GM19238 (cell line): ENCODE data around the gene CSN1S1.
"Not testable (repeated sequence)": the region's sequence is repeated elsewhere in the genome, so short reads cannot be mapped to it uniquely, and the experiment has no call there.

Experiments
- DNase-seq: peaks from one replicate; pipeline ENCODE4 v3.0.0; 2011; ENCODE audit warnings: low spot score; ENCODE audit not compliant: insufficient read length

CSN1S1 gene

GRCh38 chr4:69930768-69931167, at the start of gene CSN1S1:
CSN1S1 (plus strand) TSS chr4:69931068; CDS start chr4:69932556, 1,488 bp downstream.
- no peak for DNase-seq

- DNase-seq, result peak; percentile 2
Observed at GRCh38 chr4:69881173-69881773, 49.6 kb upstream of the CSN1S1 start.

- DNase-seq, result no peak
Observed at GRCh38 chr4:69882150-69882549, 48.7 kb upstream of the CSN1S1 start.

- no peak for DNase-seq
Observed at GRCh38 chr4:69888336-69888735, 42.5 kb upstream of the CSN1S1 start.

- no peak for DNase-seq
Observed at GRCh38 chr4:69894186-69894585, 36.7 kb upstream of the CSN1S1 start.

- no peak for DNase-seq
Observed at GRCh38 chr4:69894721-69895120, 36.1 kb upstream of the CSN1S1 start.

GRCh38 chr4:69896530-69897116, 34.2 kb upstream of the CSN1S1 start:
- no peak for DNase-seq

- DNase-seq, result no peak
Observed at GRCh38 chr4:69907151-69907550, 23.7 kb upstream of the CSN1S1 start.

GRCh38 chr4:69909195-69909594, 21.7 kb upstream of the CSN1S1 start:
- DNase-seq, result no peak

- DNase-seq, result no peak
Observed at GRCh38 chr4:69910016-69910782, 20.7 kb upstream of the CSN1S1 start.

GRCh38 chr4:69920874-69921273, 10.0 kb upstream of the CSN1S1 start:
- DNase-seq, result no peak

GRCh38 chr4:69923782-69924410, 7.0 kb upstream of the CSN1S1 start:
- DNase-seq, result not testable (repeated sequence)

GRCh38 chr4:69934150-69934549, 3.3 kb downstream of the CSN1S1 start:
- no peak for DNase-seq

- DNase-seq, result no peak
Observed at GRCh38 chr4:69936566-69936965, 5.7 kb downstream of the CSN1S1 start.

GRCh38 chr4:69951602-69952001, 20.7 kb downstream of the CSN1S1 start:
- DNase-seq, result no peak

- DNase-seq, result no peak
Observed at GRCh38 chr4:69957209-69957608, 26.3 kb downstream of the CSN1S1 start.

- no peak for DNase-seq
Observed at GRCh38 chr4:69965628-69966027, 34.8 kb downstream of the CSN1S1 start, which contains the start of gene CSN2. CSN2 (minus strand) TSS chr4:69965728; CDS start chr4:69960995, 4,733 bp downstream.

GRCh38 chr4:69970071-69970470, 39.2 kb downstream of the CSN1S1 start:
- DNase-seq, result no peak

GRCh38 chr4:69974631-69975030, 43.8 kb downstream of the CSN1S1 start:
- DNase-seq, result no peak

- no peak for DNase-seq
Observed at GRCh38 chr4:69977582-69977981, 46.7 kb downstream of the CSN1S1 start.

GRCh38 chr4:69984030-69984443, 53.2 kb downstream of the CSN1S1 start:
- DNase-seq, result no peak

- no peak for DNase-seq
Observed at GRCh38 chr4:69986663-69987062, 55.8 kb downstream of the CSN1S1 start.
